HG02571 (cell line): ENCODE results near the gene SIRT2.
"Not testable (repeated sequence)": the region's sequence is repeated elsewhere in the genome, so short reads cannot be mapped to it uniquely, and the experiment has no call there.

Experiments used
- ATAC-seq: cut with Tn5 transposase; IDR thresholded peaks from one replicate; pipeline ENCODE4 v1.9.1; 2021; ENCODE audit warnings: mild to moderate bottlenecking, moderate library complexity; ENCODE audit not compliant: unreplicated experiment

Gene SIRT2

DNA sequence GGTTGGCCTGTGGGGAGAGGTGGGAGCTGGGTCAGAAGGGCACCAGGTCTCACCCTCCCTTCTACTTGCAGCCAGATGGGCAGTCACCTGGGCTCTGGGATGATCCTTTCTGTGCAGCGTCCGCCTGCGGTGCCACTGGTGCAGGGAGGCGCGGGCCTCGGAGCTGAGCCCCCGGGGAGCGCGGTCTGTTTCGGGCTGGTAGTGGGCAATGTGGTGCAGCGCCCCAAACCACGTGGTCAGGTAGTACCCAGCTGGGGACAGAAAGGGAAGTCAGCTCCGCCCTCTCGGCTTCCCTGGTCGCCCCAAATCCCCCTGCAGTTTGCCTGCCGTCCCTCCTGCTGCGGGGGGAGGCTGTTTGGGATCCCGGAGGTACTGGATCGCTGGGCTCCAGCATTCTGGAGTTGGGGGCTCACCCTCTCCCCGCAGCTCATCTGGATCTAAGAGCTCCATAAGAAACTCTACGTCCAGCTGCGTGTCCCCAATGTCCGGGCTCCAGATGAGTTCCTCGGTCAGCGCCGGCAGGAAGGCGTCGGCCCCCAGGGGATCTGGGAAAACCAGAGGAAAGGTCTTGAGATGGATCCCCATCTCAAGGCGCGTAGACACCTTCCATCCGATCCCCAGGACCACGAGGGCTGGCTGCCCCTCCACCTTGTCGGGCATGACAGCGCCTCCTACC is 30.1 kb downstream of the SIRT2 start:
- ATAC-seq: no peak

DNA sequence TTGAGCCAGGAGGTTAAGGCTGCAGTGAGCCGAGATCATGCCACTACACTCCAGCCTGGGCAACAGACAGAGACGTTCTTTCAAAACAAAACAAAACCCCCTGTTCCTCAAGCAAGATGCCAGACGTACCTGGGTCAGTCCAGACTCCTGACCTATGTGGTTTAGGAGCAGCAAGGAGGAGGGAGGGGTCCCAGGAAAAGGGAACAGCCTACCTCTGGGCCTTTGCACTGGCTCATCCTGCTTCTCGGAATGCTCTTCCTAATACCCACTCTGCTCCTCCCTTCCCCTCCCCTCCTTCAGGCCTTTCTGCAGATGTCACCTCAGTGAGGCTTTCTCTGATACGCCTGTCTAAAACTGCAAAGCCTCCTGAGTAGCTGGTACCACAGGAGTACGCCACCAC is 30.9 kb downstream of the SIRT2 start:
- no peak for ATAC-seq

DNA sequence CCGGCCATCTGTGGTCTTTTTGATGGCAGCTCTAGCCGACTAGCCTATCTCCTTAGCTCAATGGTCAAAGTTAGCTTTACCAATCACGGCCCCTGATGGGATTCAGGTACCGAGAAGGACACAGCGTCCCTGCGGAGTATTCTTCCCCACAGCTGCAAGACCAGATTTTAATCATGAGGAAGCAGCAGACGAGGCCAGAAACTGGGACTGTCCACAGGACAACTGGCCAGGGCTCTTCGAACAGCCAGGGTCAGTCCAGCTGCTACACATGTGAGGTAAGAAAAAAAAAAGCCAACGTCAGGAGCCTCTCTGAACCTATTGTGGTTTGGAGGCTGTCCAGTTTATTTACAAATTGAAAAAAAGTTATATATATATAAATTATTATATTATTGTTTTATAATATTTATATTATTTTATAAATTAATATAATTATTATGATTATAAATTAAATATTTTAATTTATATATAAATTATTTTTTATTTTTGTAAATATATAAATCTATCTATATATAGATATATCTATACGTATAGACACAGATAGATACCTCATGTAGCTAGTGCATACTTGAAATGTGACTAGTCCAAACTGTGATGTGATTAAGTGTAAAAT is 32.1 kb downstream of the SIRT2 start:
- no peak for ATAC-seq

- ATAC-seq: no peak
Measured at GRCh38 chr19:38862321-38863059, 36.9 kb downstream of the SIRT2 start.

DNA sequence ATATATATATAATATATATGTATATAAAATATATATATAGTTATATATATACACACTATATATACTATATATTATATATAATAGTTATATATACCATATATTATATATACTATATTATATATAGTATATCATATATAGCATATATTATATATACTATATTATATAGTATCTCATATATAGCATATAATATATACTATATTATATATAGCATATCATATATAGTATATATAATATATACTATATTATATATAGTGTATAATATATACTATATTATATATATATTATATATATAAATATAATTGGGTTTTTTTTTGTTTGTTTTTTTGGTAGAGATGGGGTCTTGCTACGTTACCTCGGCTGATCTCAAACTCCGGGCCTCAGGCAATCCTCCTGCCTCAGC is 38.0 kb downstream of the SIRT2 start:
- no peak for ATAC-seq

GRCh38 chr19:38859631-38860204 is 39.7 kb downstream of the SIRT2 start:
- ATAC-seq: not testable (repeated sequence)

GRCh38 chr19:38856813-38857212 is 42.6 kb downstream of the SIRT2 start:
- ATAC-seq: no peak

- ATAC-seq: not testable (repeated sequence)
Measured at GRCh38 chr19:38855751-38856150, 43.7 kb downstream of the SIRT2 start.

DNA sequence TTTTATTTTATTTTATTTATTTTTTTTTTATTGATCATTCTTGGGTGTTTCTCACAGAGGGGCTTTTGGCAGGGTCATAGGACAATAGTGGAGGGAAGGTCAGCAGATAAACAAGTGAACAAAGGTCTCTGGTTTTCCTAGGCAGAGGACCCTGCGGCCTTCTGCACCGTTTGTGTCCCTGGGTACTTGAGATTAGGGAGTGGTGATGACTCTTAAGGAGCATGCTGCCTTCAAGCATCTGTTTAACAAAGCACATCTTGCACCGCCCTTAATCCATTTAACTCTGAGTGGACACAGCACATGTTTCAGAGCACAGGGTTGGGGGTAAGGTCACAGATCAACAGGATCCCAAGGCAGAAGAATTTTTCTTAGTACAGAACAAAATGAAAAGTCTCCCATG is 44.5 kb downstream of the SIRT2 start:
- not testable (repeated sequence) for ATAC-seq

GRCh38 chr19:38853214-38853613 is 46.2 kb downstream of the SIRT2 start:
- no peak for ATAC-seq

- ATAC-seq: no peak
Measured at GRCh38 chr19:38852231-38853044, 47.0 kb downstream of the SIRT2 start.

DNA sequence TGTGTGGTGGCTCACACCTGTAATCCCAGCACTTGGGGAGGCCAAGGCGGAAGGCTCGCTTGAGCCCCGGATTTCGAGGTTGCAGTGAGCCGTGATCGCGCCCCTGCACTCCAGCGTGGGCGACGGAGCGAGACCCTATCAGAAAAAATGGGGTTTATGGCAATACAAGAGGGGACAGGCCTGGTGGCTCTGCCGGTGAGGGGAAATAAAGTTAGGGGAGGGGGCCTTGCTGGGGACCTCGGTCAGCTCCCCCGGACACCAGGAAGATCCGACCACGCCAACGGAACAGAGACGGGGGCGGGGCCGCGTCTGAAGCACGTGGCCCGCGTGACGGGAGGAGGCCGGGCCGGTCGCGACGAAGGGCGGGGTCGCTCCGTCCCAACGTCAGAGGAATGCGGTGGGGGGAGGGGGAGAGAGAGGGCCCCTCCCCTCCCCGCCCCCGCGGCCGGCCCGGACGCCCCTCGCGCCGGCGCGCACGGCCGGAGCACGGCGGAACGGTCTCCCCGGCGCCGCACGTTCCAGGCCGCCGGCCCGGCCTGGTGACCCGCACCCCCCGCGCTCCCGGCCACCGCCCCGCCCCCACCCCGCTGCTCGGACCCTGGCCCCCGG is 47.7 kb downstream of the SIRT2 start:
- no peak for ATAC-seq

DNA sequence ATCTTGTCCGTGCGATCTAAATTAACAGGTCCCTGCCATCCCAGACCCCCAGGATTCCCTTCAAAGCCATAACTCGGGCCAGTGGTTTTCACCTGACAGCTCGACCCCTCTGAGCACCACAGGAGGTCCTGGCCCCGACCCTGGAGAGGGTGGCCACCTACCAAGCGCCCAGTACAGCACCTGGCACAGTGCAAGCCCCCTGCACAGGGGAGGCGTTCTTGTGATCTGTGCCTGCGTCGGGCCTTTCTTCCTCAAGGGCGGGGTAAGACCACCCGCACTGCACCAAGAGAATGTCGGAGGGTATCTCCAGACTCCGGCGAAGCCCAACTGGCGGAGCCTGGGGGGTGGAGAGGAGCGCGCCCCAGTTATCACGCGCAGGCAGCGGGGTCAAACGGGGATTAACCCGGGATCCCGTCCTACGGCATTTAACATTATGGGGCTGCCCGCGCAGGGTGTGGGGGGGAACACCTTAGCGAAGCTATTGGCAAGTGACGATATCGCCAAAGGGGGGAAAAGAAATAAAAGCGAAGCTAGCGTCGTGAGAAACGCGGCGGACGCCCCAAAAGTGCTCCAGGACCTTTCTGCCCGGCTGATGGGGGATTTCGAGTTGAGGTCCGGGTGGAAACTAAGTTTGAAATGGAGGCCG is 48.3 kb downstream of the SIRT2 start:
- no peak for ATAC-seq

GRCh38 chr19:38850436-38850975 is 48.9 kb downstream of the SIRT2 start:
- peak; percentile 57 for ATAC-seq

GRCh38 chr19:38849860-38850435 is 49.5 kb downstream of the SIRT2 start, which contains the start of gene HNRNPL:
HNRNPL (minus strand) TSS chr19:38849986; CDS start chr19:38849966, 20 bp downstream.
- ATAC-seq: peak; percentile 54

DNA sequence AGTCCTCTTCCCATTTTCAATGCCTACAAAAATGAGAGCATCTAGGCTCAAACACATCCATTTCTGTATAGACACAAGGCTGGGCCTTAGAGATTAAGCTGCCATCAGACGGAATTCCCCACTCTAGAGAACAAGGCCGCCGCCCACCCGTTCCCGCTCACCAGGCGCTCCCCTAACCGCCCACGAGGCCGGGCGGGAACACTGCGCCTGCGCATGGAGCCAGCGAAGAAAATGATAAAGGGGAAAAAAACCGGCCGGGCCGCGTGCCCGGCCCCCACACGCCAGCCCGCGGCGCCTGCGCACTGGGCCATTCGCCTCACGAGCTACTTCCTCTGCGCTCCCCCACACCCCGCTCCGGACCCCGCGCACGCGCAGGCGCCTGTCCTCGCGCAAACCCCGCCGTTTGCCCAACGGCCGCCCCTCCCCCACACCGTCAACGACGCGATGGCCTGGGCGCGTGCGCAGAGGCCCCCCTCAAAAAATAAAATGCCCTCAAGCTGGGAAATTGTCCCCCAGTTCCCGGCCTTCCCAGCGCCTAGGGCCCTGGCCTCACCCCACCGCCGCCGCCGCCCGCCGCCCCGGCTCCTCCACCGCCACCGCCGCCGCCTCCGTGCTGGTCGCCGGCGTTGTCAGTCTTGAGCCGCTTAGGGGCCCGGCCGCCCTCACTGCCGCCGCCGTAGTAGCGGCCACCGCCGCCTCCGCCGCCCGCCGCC is 50.1 kb downstream of the SIRT2 start:
- peak; percentile 27 for ATAC-seq

- no peak for ATAC-seq
Measured at GRCh38 chr19:38848299-38849146, 50.9 kb downstream of the SIRT2 start.

DNA sequence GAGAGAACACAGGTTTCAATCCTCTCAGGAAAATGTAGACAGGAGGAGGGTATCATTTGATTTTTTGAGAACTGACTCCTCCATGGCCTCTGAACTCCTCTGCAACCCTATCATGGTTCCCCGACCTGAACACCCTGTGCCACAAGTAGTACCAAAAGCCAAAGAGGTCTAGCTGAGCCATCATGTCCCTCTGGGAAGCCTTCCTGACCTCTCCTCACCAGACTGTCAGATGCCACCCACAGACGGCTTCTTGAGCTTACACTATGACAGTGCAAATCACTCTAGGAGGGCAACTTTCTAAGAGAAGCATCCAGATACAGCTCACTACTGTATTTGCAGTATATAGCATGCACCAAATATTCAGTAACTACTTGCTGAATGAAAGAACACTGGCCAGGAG is 53.3 kb downstream of the SIRT2 start:
- ATAC-seq: no peak
